ENCODE data around the gene PPIF. TPM values are rescaled to one million over a fixed set of nuclear protein-coding genes. Genes with fewer than 3 reads are reported as not detected.

PPIF gene
- 100 to 1,000 TPM in 1 of 2 donors, 10 to 100 TPM in 1; 61.6 to 122 TPM for total RNA-seq

GRCh38 chr10:79347226-79347893 is at the start of gene PPIF:
PPIF (plus strand) TSS chr10:79347469; CDS start chr10:79347549, 80 bp downstream.

Other genes starting within 250 kb of the PPIF start
- gene ZCCHC24, start 98.2 kb downstream of the PPIF start, total RNA-seq: 10 to 100 TPM; 27.0 to 28.2 TPM
- 1 to 10 TPM in 1 of 2 donors, under 1 TPM in 1; 1.00 to 1.0 TPM for gene EIF5AL1, start 165.1 kb downstream of the PPIF start, total RNA-seq
- gene SFTPA2, start 212.9 kb downstream of the PPIF start, total RNA-seq: not detected

Data from melanocyte of skin (primary cell).